ENCODE data around the gene EXOC4.

DNA sequence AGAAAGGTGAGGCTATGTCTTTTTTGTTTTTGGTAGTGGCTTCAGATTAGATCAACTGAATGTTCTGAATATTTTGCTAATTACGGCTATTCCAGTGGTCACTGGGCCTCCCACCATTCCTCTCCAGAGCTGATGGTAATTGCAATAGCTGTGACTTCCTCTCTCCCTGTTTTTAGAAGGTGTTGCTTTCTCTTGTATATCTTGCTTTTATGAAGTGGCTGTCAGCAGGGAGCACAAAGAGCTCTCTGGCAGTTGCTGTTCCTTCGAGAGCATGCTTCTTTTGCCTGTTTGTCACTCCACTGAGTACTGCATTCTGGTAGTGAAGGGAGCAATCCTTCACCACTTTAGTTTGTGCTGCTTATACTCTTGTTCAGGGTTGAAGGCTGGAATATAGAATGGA is 133.3 kb downstream of the EXOC4 start:
- no peak for TF ChIP-seq POLR2AphosphoS5 (IDR thresholded peaks at IDR 0.05; ENCODE audit: insufficient read depth in 1 of 2, low read depth in 1 of 2)
- TF ChIP-seq, protein P1, sequence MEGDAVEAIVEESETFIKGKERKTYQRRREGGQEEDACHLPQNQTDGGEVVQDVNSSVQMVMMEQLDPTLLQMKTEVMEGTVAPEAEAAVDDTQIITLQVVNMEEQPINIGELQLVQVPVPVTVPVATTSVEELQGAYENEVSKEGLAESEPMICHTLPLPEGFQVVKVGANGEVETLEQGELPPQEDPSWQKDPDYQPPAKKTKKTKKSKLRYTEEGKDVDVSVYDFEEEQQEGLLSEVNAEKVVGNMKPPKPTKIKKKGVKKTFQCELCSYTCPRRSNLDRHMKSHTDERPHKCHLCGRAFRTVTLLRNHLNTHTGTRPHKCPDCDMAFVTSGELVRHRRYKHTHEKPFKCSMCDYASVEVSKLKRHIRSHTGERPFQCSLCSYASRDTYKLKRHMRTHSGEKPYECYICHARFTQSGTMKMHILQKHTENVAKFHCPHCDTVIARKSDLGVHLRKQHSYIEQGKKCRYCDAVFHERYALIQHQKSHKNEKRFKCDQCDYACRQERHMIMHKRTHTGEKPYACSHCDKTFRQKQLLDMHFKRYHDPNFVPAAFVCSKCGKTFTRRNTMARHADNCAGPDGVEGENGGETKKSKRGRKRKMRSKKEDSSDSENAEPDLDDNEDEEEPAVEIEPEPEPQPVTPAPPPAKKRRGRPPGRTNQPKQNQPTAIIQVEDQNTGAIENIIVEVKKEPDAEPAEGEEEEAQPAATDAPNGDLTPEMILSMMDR (IDR thresholded peaks at IDR 0.05), result no peak

Data from vagina (tissue), 2 donors.